ENCODE results near the gene LRCH3. TPM values are rescaled to one million over a fixed set of nuclear protein-coding genes. Genes with fewer than 3 reads are reported as not detected.

LRCH3 gene
- total RNA-seq, 1 experiment from 2014 or later, result 75.8 TPM

GRCh38 chr3:197874064-197874463 is 83.0 kb downstream of the LRCH3 start:
- H3K36me3 ChIP-seq (ENCODE audit: control insufficient read depth, insufficient read depth, low read length), result peaks cover 17% of the 10 kb centered on the region
- TF ChIP-seq REST (IDR thresholded peaks at IDR 0.05; ENCODE audit: insufficient read depth in 1 of 2, low read depth in 2 of 2, low read length in 1 of 2) (no peak), CTCF (IDR thresholded peaks at IDR 0.05) (no peak), TCF7L2 (IDR thresholded peaks at IDR 0.05; ENCODE audit: low read depth, low read length) (no peak), SIN3A (IDR thresholded peaks at IDR 0.05; ENCODE audit: borderline replicate concordance, insufficient read depth, low read depth, low read length) (no peak), POLR2AphosphoS5 (IDR thresholded peaks at IDR 0.05; ENCODE audit: low read depth, low read length) (no peak)
- POLR2A ChIA-PET, result no interaction called here
- intact Hi-C loops (cut with micrococcal nuclease; ENCODE audit: unreplicated experiment), result no loop called here
- no peaks in the 10 kb centered on the region for H3K9me3 ChIP-seq (ENCODE audit: control insufficient read depth, insufficient read depth, low read depth, low read length)
- DNase-seq (ENCODE audit: low read depth, low spot score) (no peak), ATAC-seq (no peak)
- in situ Hi-C loops (cut with HindIII; ENCODE audit: low pct_unique_long_range_greater_than_20kb, low sequenced_read_pairs), result no loop called here
- BruUV-seq (replicated peaks), result no TSS peak
- CTCF ChIA-PET, result no interaction called here
- no peak overlapping the region for H3K27ac ChIP-seq (ENCODE audit: low read length)
- H3K4me1 ChIP-seq (ENCODE audit: control insufficient read depth, insufficient read depth, low read length), result no peaks in the 10 kb centered on the region
- no peak overlapping the region for H3K4me3 ChIP-seq (ENCODE audit: low read depth in 2 of 2, low read length in 2 of 2)
- H3K27me3 ChIP-seq (ENCODE audit: control insufficient read depth, insufficient read depth, low read length), result no peaks in the 10 kb centered on the region

GRCh38 chr3:197874653-197875052 is 83.6 kb downstream of the LRCH3 start:
- DNase-seq (ENCODE audit: low read depth, low spot score) (no peak), ATAC-seq (no peak)
- Histone ChIP-seq H3K4me3 (ENCODE audit: low read depth in 2 of 2, low read length in 2 of 2) (no peak overlapping the region), H3K4me1 (ENCODE audit: control insufficient read depth, insufficient read depth, low read length) (no peaks in the 10 kb centered on the region), H3K36me3 (ENCODE audit: control insufficient read depth, insufficient read depth, low read length) (peaks cover 17% of the 10 kb centered on the region), H3K27me3 (ENCODE audit: control insufficient read depth, insufficient read depth, low read length) (no peaks in the 10 kb centered on the region), H3K9me3 (ENCODE audit: control insufficient read depth, insufficient read depth, low read depth, low read length) (no peaks in the 10 kb centered on the region), H3K27ac (ENCODE audit: low read length) (no peak overlapping the region)
- intact Hi-C loops (cut with micrococcal nuclease; ENCODE audit: unreplicated experiment), result no loop called here
- BruUV-seq (replicated peaks), result no TSS peak
- ChIA-PET POLR2A (interaction anchor here (0.6 kb wide), 1 partner anchor 10 kb away, joined by 3 read pairs; no protein-coding TSS in a partner anchor), CTCF (no interaction called here)
- TF ChIP-seq TCF7L2 (IDR thresholded peaks at IDR 0.05; ENCODE audit: low read depth, low read length), result no peak
- no peak for TF ChIP-seq CTCF (IDR thresholded peaks at IDR 0.05)
- no peak for TF ChIP-seq SIN3A (IDR thresholded peaks at IDR 0.05; ENCODE audit: borderline replicate concordance, insufficient read depth, low read depth, low read length)
- no peak for TF ChIP-seq REST (IDR thresholded peaks at IDR 0.05; ENCODE audit: insufficient read depth in 1 of 2, low read depth in 2 of 2, low read length in 1 of 2)
- TF ChIP-seq POLR2AphosphoS5 (IDR thresholded peaks at IDR 0.05; ENCODE audit: low read depth, low read length), result no peak
- in situ Hi-C loops (cut with HindIII; ENCODE audit: low pct_unique_long_range_greater_than_20kb, low sequenced_read_pairs), result no loop called here
